ENCODE results near the gene KIDINS220. TPM values are rescaled to one million over a fixed set of nuclear protein-coding genes. Genes with fewer than 3 reads are reported as not detected.

KIDINS220 gene
- total RNA-seq, 1 donor from 2014 or later: 59.9 TPM

DNA sequence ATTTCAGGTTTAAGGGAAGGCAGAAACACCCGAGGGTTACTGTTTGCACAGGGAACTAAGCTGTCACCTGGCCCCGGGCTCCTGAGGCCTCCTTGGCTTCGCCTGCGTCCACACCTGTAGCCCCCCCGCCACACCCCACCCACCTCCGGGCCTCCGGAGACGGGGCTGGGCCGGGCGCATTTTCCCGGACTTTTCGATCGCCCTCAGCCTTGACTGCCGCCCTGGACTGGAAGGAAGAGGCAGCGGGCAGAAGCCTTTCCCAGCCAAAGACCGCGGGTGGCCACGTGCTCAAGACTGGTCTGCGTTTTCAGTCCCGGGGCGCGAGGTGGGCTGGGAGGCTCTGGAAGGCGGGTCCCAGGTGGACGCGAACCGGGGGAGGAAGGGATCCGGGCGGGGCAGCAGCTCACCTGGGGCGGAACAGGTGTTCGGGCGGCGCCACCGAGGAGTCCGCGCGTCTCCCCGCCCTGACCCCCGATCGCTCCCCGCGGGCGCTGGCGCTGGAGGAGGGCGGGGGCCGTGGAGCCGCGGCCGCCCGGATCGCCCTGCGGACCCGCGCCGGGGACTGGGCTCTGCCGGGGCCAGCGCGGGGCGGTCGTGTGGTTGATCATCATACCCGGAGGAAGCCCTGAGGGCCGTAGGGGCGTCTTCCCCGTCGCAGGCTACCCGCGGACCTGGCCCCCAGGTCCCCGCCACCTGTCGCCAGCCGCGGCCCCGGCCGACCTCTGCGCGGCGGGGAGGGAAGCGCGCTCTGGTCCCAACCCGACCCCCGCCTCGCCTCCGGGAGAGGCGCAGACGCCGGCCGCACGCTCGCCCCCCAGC is 152.3 kb downstream of the KIDINS220 start:
- TF ChIP-seq, protein P1, sequence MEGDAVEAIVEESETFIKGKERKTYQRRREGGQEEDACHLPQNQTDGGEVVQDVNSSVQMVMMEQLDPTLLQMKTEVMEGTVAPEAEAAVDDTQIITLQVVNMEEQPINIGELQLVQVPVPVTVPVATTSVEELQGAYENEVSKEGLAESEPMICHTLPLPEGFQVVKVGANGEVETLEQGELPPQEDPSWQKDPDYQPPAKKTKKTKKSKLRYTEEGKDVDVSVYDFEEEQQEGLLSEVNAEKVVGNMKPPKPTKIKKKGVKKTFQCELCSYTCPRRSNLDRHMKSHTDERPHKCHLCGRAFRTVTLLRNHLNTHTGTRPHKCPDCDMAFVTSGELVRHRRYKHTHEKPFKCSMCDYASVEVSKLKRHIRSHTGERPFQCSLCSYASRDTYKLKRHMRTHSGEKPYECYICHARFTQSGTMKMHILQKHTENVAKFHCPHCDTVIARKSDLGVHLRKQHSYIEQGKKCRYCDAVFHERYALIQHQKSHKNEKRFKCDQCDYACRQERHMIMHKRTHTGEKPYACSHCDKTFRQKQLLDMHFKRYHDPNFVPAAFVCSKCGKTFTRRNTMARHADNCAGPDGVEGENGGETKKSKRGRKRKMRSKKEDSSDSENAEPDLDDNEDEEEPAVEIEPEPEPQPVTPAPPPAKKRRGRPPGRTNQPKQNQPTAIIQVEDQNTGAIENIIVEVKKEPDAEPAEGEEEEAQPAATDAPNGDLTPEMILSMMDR (IDR thresholded peaks at IDR 0.05; ENCODE audit: unreplicated experiment): no peak
- Mint-ChIP-seq H3K4me3 (ENCODE audit: unreplicated experiment) (peak overlapping the region; percentile 86), H3K9me3 (ENCODE audit: unreplicated experiment) (no peaks in the 10 kb centered on the region), H3K27ac (ENCODE audit: unreplicated experiment) (no peak overlapping the region), H3K36me3 (ENCODE audit: low read depth, unreplicated experiment) (peaks cover 3% of the 10 kb centered on the region), H3K4me1 (ENCODE audit: unreplicated experiment) (peaks cover 20% of the 10 kb centered on the region), H3K27me3 (ENCODE audit: unreplicated experiment) (peaks cover 6% of the 10 kb centered on the region)
- peak; percentile 46 for DNase-seq (ENCODE audit: low spot score)

DNA sequence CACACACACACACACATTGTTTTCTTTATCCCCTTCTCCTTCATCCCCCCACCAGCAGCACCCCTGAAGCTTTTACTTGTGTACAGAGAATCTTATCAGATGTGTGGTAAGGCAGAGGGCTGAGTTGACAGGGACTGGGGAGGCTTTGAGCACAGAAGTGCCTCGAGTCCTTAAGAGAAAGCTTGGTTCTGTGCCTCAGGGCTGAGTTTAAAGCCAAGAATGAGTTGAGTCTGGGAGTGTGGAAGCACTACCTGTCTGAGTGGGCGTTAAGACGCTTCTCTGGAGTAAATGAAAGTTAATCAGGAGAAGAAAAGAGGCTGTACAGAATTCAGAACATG is 152.9 kb downstream of the KIDINS220 start:
- no peaks in the 10 kb centered on the region for H3K9me3 Mint-ChIP-seq (ENCODE audit: unreplicated experiment)
- peaks cover 12% of the 10 kb centered on the region for H3K27me3 Mint-ChIP-seq (ENCODE audit: unreplicated experiment)
- H3K27ac Mint-ChIP-seq (ENCODE audit: unreplicated experiment): no peak overlapping the region
- no peak for DNase-seq (ENCODE audit: low spot score)
- peaks cover 26% of the 10 kb centered on the region for H3K4me1 Mint-ChIP-seq (ENCODE audit: unreplicated experiment)
- TF ChIP-seq, protein P1 (IDR thresholded peaks at IDR 0.05; ENCODE audit: unreplicated experiment): no peak
- peak overlapping the region; percentile 86 for H3K4me3 Mint-ChIP-seq (ENCODE audit: unreplicated experiment)
- H3K36me3 Mint-ChIP-seq (ENCODE audit: low read depth, unreplicated experiment): peaks cover 6% of the 10 kb centered on the region

GRCh38 chr2:8682719-8683667 is 154.4 kb downstream of the KIDINS220 start:
- peaks cover 8% of the 10 kb centered on the region for H3K36me3 Mint-ChIP-seq (ENCODE audit: low read depth, unreplicated experiment)
- peaks cover 15% of the 10 kb centered on the region for H3K27me3 Mint-ChIP-seq (ENCODE audit: unreplicated experiment)
- TF ChIP-seq, protein P1 (IDR thresholded peaks at IDR 0.05; ENCODE audit: unreplicated experiment): no peak
- no peak overlapping the region for H3K27ac Mint-ChIP-seq (ENCODE audit: unreplicated experiment)
- peak overlapping the region; percentile 94 for H3K4me3 Mint-ChIP-seq (ENCODE audit: unreplicated experiment)
- H3K9me3 Mint-ChIP-seq (ENCODE audit: unreplicated experiment): no peaks in the 10 kb centered on the region
- H3K4me1 Mint-ChIP-seq (ENCODE audit: unreplicated experiment): peaks cover 28% of the 10 kb centered on the region
- DNase-seq (ENCODE audit: low spot score): no peak

DNA sequence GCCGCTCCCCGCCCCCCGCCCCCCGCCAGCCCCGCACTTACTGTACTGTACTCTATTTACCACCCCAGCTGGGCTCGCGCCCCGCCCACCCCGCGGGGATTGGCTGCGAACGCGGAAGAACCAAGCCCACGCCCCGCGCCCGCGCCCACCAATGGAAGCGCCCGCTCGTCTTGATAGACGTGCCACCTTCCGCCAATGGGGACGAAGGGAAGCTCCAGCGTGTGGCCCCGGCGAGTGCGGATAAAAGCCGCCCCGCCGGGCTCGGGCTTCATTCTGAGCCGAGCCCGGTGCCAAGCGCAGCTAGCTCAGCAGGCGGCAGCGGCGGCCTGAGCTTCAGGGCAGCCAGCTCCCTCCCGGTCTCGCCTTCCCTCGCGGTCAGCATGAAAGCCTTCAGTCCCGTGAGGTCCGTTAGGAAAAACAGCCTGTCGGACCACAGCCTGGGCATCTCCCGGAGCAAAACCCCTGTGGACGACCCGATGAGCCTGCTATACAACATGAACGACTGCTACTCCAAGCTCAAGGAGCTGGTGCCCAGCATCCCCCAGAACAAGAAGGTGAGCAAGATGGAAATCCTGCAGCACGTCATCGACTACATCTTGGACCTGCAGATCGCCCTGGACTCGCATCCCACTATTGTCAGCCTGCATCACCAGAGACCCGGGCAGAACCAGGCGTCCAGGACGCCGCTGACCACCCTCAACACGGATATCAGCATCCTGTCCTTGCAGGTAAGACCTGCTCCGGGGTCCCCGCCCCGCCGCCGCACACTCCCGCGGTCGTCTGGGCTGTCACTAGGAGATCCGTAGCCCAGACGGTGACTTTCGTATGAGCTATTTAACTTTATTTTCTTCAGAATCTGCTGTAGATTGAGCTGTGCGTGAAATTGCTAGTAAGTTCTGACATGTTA is 155.4 kb downstream of the KIDINS220 start, which contains the start of gene ID2:
Gene ID2, plus strand, starts transcription at position 271 of the 907 bp plus-strand sequence. Its CDS starts 110 bp downstream, at position 381.
- peak; percentile 99 for DNase-seq (ENCODE audit: low spot score)
- H3K9me3 Mint-ChIP-seq (ENCODE audit: unreplicated experiment): no peaks in the 10 kb centered on the region
- peaks cover 35% of the 10 kb centered on the region for H3K4me1 Mint-ChIP-seq (ENCODE audit: unreplicated experiment)
- TF ChIP-seq, protein P1 (IDR thresholded peaks at IDR 0.05; ENCODE audit: unreplicated experiment): no peak
- H3K4me3 Mint-ChIP-seq (ENCODE audit: unreplicated experiment): peak within 1 kb of the TSS; percentile 94
- H3K27me3 Mint-ChIP-seq (ENCODE audit: unreplicated experiment): peaks cover 23% of the 10 kb centered on the region
- H3K36me3 Mint-ChIP-seq (ENCODE audit: low read depth, unreplicated experiment): peaks cover 8% of the 10 kb centered on the region
- peak within 1 kb of the TSS; percentile 44 for H3K27ac Mint-ChIP-seq (ENCODE audit: unreplicated experiment)
